GM19193 (cell line): ENCODE measurements around the gene ARMH3.

Experiments
- POLR2A ChIP-seq: IDR thresholded peaks from 4 replicates; pipeline ENCODE4 v1.6.1; 2011; ENCODE audit not compliant: insufficient read depth, insufficient read length; ENCODE audit errors: extremely low read depth

The ARMH3 gene

GRCh38 chr10:101816913-101817336 lies 239.0 kb downstream of the ARMH3 start:
- TF ChIP-seq POLR2A: no peak

- no peak for TF ChIP-seq POLR2A
Measured at GRCh38 chr10:101816376-101816775, 239.6 kb downstream of the ARMH3 start.

GRCh38 chr10:101814466-101815071 lies 241.4 kb downstream of the ARMH3 start:
- TF ChIP-seq POLR2A: no peak

GRCh38 chr10:101812606-101813005 lies 243.4 kb downstream of the ARMH3 start:
- no peak for TF ChIP-seq POLR2A

- TF ChIP-seq POLR2A: no peak
Measured at GRCh38 chr10:101807158-101807557, 248.8 kb downstream of the ARMH3 start.

- TF ChIP-seq POLR2A: no peak
Measured at GRCh38 chr10:101803511-101803910, 252.5 kb downstream of the ARMH3 start.

- no peak for TF ChIP-seq POLR2A
Measured at GRCh38 chr10:101797403-101798059, 258.4 kb downstream of the ARMH3 start.
